CD14-positive monocyte (primary cell): ENCODE results near the gene RANBP1. TPM values are rescaled to one million over a fixed set of nuclear protein-coding genes. Genes with fewer than 3 reads are reported as not detected.

Source experiments
- DNase-seq, 3 donors: peaks; one replicate each; pipeline ENCODE4 v3.0.0-alpha.2; 2011 to 2022
- H2AFZ ChIP-seq: 2 replicates; pipeline ENCODE4 v1.6.0; 2012; ENCODE audit warnings: mild to moderate bottlenecking, low read depth, low read length, inconsistent platforms; ENCODE audit not compliant: insufficient read depth, poor library complexity, severe bottlenecking
- H3K27ac ChIP-seq, 2 donors: 1 replicate in 1 of 2; 2 replicates in 1 of 2; pipeline ENCODE4 v1.5.1; 2012 to 2013; ENCODE audit warnings: low read length in 2 of 2, control low read depth in 1 of 2, inconsistent platforms in 1 of 2, low read depth in 1 of 2, mild to moderate bottlenecking in 1 of 2
- H3K27me3 ChIP-seq, 2 donors: one replicate each; pipeline versions ENCODE4 v1.6.0 to v1.6.1; 2011 to 2013; ENCODE audit warnings: low read length in 2 of 2; ENCODE audit not compliant: control insufficient read depth in 2 of 2, insufficient read depth in 2 of 2
- H3K36me3 ChIP-seq, 2 donors: replicated peaks in 1 of 2; 1 replicate in 1 of 2; 2 replicates in 1 of 2; pipeline versions ENCODE4 v1.5.1 to v1.6.1; 2012 to 2013; ENCODE audit warnings: low read length in 2 of 2, control low read depth in 1 of 2, inconsistent platforms in 1 of 2, mild to moderate bottlenecking in 1 of 2; ENCODE audit not compliant: insufficient read depth in 2 of 2, control insufficient read depth in 1 of 2
- H3K4me1 ChIP-seq, 2 donors: 1 replicate in 1 of 2; 2 replicates in 1 of 2; pipeline versions ENCODE4 v1.5.1 to v1.6.1; 2012 to 2013; ENCODE audit warnings: low read length in 2 of 2, control low read depth in 1 of 2, inconsistent platforms in 1 of 2, mild to moderate bottlenecking in 1 of 2, moderate library complexity in 1 of 2; ENCODE audit not compliant: insufficient read depth in 2 of 2, control insufficient read depth in 1 of 2
- H3K4me2 ChIP-seq: replicated peaks from 2 replicates; pipeline ENCODE3; 2012; ENCODE audit warnings: low read length, moderate library complexity, mild to moderate bottlenecking; ENCODE audit not compliant: poor library complexity, severe bottlenecking; ENCODE audit errors: extremely low read depth
- H3K4me3 ChIP-seq, 3 experiments: fragments of 200-600 bp in 1 of 3; sonication (generic) in 1 of 3; replicated peaks in 1 of 3; 1 replicate in 2 of 3; 2 replicates in 1 of 3; pipeline ENCODE4 v1.5.1; 2011 to 2013; ENCODE audit warnings: low read length in 3 of 3, mild to moderate bottlenecking in 3 of 3, control low read depth in 2 of 3, low read depth in 2 of 3, inconsistent platforms in 1 of 3, moderate library complexity in 1 of 3
- H3K79me2 ChIP-seq: 2 replicates; pipeline ENCODE4 v1.6.0; 2012; ENCODE audit warnings: mild to moderate bottlenecking, control low read depth, inconsistent platforms, low read length, moderate library complexity; ENCODE audit not compliant: insufficient read depth
- H3K9ac ChIP-seq: 2 replicates; pipeline ENCODE4 v1.6.0; 2017; ENCODE audit warnings: low read length, mild to moderate bottlenecking; ENCODE audit not compliant: insufficient read depth, poor library complexity, severe bottlenecking
- H3K9me3 ChIP-seq, 2 donors: replicated peaks in 1 of 2; 1 replicate in 1 of 2; 2 replicates in 1 of 2; pipeline versions ENCODE4 v1.5.1 to v1.6.1; 2012 to 2013; ENCODE audit warnings: low read length in 2 of 2, control low read depth in 1 of 2; ENCODE audit not compliant: control insufficient read depth in 1 of 2, insufficient read depth in 1 of 2
- H4K20me1 ChIP-seq: 2 replicates; pipeline ENCODE4 v1.6.0; 2012; ENCODE audit warnings: mild to moderate bottlenecking, low read length, control low read depth, moderate library complexity; ENCODE audit not compliant: insufficient read depth
- H3K27ac Mint-ChIP-seq, 7 donors: one replicate each; pipeline ENCODE4 v1.8.0; 2020; ENCODE audit warnings: mild to moderate bottlenecking in 7 of 7, mixed read lengths in 7 of 7, moderate library complexity in 6 of 7, inconsistent platforms in 2 of 7
- H3K27me3 Mint-ChIP-seq, 3 donors: one replicate each; pipeline ENCODE4 v1.8.0; 2021 to 2022; ENCODE audit warnings: low read depth in 3 of 3, mild to moderate bottlenecking in 3 of 3, mixed read lengths in 3 of 3, moderate library complexity in 3 of 3, inconsistent platforms in 1 of 3
- H3K36me3 Mint-ChIP-seq, 2 donors: one replicate each; pipeline ENCODE4 v1.8.0; 2020; ENCODE audit warnings: mixed read lengths in 2 of 2, inconsistent platforms in 1 of 2, mild to moderate bottlenecking in 1 of 2
- H3K4me1 Mint-ChIP-seq: one replicate; pipeline ENCODE4 v1.8.0; 2020; ENCODE audit warnings: mild to moderate bottlenecking, mixed read lengths
- H3K4me3 Mint-ChIP-seq, 2 donors: one replicate each; pipeline ENCODE4 v1.8.0; 2020; ENCODE audit warnings: mild to moderate bottlenecking in 2 of 2, mixed read lengths in 2 of 2, moderate library complexity in 1 of 2
- H3K9me3 Mint-ChIP-seq, 7 donors: one replicate each; pipeline ENCODE4 v1.8.0; 2020 to 2022; ENCODE audit warnings: mixed read lengths in 7 of 7, mild to moderate bottlenecking in 6 of 7, moderate library complexity in 6 of 7, inconsistent platforms in 2 of 7
- WGBS: methylation state at CpG from one replicate; pipeline ENCODE4 v1.1.5; 2013; ENCODE audit warnings: missing lambda C conversion rate; ENCODE audit not compliant: insufficient coverage; 5-methylcytosine and 5-hydroxymethylcytosine counted together
- intact Hi-C, 2 donors: fragments of 100-400 bp; cut with micrococcal nuclease; formaldehyde crosslinking; loops; one replicate each; pipeline versions ENCODE4 v1.15.0 to v1.15.1; 2023
- polyA plus RNA-seq, 3 donors: library from polyadenylated mRNA; depleted of rRNA in 1 of 3; unstranded in 2 of 3; stranded (reverse) in 1 of 3; fragments of 300-500 nt in 2 of 3; fragments of >200 nt in 1 of 3; fragmentation: Illumina TruSeq in 2 of 3; gene quantifications; 1 replicate in 2 of 3; 2 replicates in 1 of 3; pipeline ENCODE4 v1.2.3, GENCODE V29; 2012 to 2021
- TF ChIP-seq, protein P1 (sequence below): fragments of 200-600 bp; IDR thresholded peaks from one replicate; pipeline ENCODE4 v1.8.0; 2022; ENCODE audit warnings: antibody characterized with exemption, mild to moderate bottlenecking

The RANBP1 gene
- polyA plus RNA-seq, 3 donors = 45.0 to 52.3 (median 47.4) TPM

DNA sequence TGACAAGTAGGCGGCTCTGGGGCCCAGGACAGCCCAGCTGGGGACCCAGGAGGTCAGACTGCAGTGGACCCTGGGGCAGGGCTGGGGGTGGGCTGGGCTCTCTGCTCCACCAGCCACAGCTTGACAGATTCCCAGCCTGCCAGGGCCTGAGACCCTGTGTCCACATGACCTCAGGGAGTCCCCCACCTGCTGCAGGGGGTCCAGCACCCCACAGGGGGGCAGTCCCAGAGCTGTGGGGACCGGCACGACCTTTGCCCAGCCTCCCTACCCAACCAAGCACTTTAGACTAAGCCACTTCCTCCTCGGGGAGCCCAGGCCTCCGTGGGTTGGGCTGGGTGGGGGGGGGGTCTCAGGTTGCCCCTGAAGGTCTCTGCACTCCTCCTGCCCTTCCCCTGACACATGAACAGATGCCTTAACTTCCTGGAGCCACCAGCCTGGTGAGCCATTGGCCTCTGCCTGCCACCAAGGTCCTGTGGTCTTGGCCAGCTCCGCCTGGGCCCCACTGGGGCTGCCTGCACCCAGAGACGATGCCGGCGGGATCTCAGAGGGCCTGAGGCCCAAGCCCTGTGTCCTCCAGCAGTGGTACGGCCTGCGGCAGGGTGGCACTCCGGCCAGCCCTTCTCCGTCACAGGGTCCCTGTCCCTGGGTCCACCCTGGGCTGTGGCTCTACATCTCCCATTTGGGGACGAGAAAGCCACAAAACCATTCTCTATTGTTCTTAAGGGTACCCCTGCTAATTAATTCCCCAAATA, 31.5 kb downstream of the RANBP1 start:
- Mint-ChIP-seq H3K4me1 (no peaks in the 10 kb centered on the region), H3K27me3 (peaks cover 0 to 2% (median 0%) of the 10 kb centered on the region in 3 donors), H3K9me3 (no peaks in the 10 kb centered on the region), H3K36me3 (peaks cover 0 to 3% of the 10 kb centered on the region in 2 donors), H3K27ac (no peak overlapping the region), H3K4me3 (no peak overlapping the region)
- Histone ChIP-seq H3K4me2 (no peak overlapping the region), H3K9me3 (no peaks in the 10 kb centered on the region), H3K36me3 (peaks cover 6 to 9% of the 10 kb centered on the region in 2 donors), H3K4me1 (no peaks in the 10 kb centered on the region), H3K4me3 (no peak overlapping the region), H3K9ac (no peak overlapping the region), H4K20me1 (no peaks in the 10 kb centered on the region), H3K27ac (no peak overlapping the region), H3K27me3 (no peaks in the 10 kb centered on the region), H3K79me2 (no peaks in the 10 kb centered on the region), H2AFZ (no peak overlapping the region)
- 86% methylated on average over 9 of the region's 14 CpGs for WGBS
- intact Hi-C loops = no loop called here
- TF ChIP-seq, protein P1, sequence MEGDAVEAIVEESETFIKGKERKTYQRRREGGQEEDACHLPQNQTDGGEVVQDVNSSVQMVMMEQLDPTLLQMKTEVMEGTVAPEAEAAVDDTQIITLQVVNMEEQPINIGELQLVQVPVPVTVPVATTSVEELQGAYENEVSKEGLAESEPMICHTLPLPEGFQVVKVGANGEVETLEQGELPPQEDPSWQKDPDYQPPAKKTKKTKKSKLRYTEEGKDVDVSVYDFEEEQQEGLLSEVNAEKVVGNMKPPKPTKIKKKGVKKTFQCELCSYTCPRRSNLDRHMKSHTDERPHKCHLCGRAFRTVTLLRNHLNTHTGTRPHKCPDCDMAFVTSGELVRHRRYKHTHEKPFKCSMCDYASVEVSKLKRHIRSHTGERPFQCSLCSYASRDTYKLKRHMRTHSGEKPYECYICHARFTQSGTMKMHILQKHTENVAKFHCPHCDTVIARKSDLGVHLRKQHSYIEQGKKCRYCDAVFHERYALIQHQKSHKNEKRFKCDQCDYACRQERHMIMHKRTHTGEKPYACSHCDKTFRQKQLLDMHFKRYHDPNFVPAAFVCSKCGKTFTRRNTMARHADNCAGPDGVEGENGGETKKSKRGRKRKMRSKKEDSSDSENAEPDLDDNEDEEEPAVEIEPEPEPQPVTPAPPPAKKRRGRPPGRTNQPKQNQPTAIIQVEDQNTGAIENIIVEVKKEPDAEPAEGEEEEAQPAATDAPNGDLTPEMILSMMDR = no peak
- DNase-seq = no peak

DNA sequence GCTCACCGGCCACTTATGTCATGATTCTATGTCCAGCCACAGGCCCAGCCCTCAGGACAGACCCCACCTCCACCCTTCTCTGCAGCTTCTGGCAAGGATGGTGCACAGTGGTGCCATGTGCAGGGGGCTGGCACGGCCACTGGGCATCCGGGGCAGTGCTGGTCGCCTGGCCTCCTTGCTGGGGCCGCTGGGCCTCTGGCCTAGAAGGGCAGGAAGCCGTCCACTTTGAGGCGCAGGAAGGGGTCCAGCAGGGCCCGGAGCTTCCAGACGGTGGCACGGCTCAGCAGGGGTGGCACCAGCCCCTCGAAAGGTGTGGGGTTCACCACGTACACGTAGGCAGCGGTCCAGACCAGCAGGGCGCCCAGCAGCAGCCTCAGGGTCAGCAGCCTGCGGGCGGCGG, 32.5 kb downstream of the RANBP1 start:
- peaks cover 6 to 9% of the 10 kb centered on the region in 2 donors for H3K36me3 ChIP-seq
- no peak for DNase-seq
- no peaks in the 10 kb centered on the region for H3K4me1 ChIP-seq
- H2AFZ ChIP-seq = no peak overlapping the region
- H3K27me3 Mint-ChIP-seq = peaks cover 0 to 2% (median 0%) of the 10 kb centered on the region in 3 donors
- H3K27ac Mint-ChIP-seq = no peak overlapping the region
- no peaks in the 10 kb centered on the region for H3K9me3 Mint-ChIP-seq
- H3K4me2 ChIP-seq = no peak overlapping the region
- TF ChIP-seq, protein P1 = no peak
- no peaks in the 10 kb centered on the region for H3K4me1 Mint-ChIP-seq
- H3K27ac ChIP-seq = no peak overlapping the region
- H3K9me3 ChIP-seq = no peaks in the 10 kb centered on the region
- no peak overlapping the region for H3K4me3 ChIP-seq
- H4K20me1 ChIP-seq = no peaks in the 10 kb centered on the region
- WGBS = 96% methylated on average over 18 of the region's 18 CpGs
- intact Hi-C loops = no loop called here
- no peak overlapping the region for H3K4me3 Mint-ChIP-seq
- H3K27me3 ChIP-seq = no peaks in the 10 kb centered on the region
- H3K9ac ChIP-seq = no peak overlapping the region
- H3K79me2 ChIP-seq = no peaks in the 10 kb centered on the region
- H3K36me3 Mint-ChIP-seq = peaks cover 0 to 3% of the 10 kb centered on the region in 2 donors
